HG02870 (cell line): ENCODE data around the gene TUBB2A.
"Not testable (repeated sequence)": the region's sequence is repeated elsewhere in the genome, so short reads cannot be mapped to it uniquely, and the experiment has no call there.

ENCODE experiments used
- ATAC-seq: cut with Tn5 transposase; IDR thresholded peaks from one replicate; pipeline ENCODE4 v1.9.1; 2021; ENCODE audit warnings: mild to moderate bottlenecking, moderate library complexity; ENCODE audit not compliant: unreplicated experiment

Gene TUBB2A

GRCh38 chr6:3156184-3157130 is 887 bp downstream of the TUBB2A start:
- ATAC-seq = peak; percentile 10

GRCh38 chr6:3155416-3155815 is 1.9 kb downstream of the TUBB2A start:
- ATAC-seq = not testable (repeated sequence)

DNA sequence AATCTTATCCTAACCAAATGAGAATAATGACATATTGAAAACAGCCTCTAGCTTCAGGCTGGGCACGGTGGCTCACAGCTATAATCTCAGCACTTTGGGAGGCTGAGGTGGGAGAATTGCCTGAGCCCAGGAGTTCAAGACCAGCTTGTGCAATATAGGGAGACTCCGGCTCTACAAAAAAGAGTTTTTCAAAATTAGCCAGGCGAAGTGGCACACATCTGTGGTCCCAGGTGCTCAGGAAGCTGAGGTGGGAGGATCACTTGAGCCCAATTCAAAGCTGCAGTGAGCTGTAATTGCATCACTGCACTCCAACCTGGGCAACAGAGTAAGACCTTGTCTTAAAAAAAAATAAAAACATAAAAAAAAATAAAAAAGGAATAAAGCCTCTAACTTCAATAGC is 4.7 kb downstream of the TUBB2A start:
- ATAC-seq = no peak

DNA sequence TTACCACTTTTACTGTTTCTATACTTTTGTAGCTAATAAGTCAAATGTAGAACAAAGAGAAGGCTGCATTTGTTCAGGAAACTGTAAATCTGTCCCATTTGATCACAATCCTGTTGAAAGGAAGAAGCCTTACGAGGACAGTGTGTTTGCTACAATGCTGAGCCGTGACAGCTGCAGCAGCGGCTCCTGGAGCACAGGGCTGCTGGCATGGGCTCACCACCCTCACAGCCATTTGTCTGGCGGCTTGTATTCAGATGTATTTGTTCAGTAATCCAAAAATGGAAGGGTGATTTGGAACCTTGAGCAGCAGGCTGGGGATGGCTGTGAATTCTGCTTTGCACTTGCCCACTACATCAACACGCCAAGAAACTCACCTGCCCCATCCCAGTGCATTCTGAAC is 5.7 kb downstream of the TUBB2A start:
- no peak for ATAC-seq

DNA sequence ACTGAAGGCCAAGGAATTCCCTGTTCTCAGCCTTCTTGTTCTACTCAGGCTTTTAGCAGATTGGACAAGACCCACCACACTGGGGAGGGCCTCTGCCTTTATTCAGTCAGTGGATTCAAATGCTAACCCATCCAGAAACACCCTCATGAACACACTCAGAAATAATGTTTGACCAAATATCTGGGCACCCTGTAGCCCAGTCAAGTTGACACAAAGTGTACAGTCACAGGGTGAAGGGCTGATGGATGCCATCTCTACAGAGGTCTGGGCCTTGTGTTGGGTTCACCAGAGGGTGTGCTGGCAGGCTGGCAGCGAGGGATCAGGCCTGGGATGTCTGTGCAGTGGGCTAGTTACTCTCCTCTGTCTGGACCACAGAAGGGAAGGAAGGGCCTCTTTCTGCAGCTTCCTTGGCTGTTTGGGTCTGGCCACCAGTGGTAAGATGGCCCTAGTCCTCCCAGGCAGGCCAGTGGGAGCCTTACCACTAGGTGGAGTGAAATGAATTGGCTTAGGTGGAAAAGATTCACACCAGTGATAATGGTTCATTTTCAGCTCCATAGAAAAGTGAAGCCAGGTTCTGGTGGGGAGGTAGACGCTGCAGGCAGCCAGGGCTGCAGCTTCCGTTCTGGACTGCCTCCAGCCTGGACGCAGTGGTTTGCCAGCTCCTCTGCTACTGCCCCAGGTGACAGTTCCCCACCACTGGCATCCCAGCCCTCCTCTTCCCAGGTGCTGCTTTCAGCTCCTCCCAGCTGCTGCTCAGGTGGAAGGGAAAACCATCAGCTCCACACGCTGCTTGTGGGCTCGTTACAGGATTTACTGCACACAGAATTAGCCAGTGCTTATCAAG is 9.2 kb downstream of the TUBB2A start:
- ATAC-seq = no peak

DNA sequence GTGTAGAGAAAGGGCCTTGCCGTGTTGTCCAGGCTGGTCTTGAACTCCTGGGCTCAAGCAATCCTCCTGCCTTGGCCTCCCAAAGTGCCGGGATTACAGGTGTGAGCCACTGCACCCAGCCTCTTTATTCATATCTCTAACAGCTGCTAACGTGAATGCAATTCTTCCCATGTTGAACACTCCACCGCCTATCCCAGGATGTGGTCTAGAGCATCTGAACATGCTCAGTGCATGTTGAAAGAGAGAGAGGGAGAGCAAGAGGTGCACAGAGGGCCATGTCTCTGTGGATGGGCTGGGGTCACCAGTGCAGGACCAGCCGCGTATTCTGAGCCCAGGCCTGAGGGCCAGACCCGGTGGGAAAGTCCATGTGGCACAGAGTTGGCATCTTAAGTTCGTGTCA is 12.8 kb downstream of the TUBB2A start:
- ATAC-seq = no peak

- ATAC-seq = no peak
Measured at GRCh38 chr6:3143158-3143557, 14.2 kb downstream of the TUBB2A start.

DNA sequence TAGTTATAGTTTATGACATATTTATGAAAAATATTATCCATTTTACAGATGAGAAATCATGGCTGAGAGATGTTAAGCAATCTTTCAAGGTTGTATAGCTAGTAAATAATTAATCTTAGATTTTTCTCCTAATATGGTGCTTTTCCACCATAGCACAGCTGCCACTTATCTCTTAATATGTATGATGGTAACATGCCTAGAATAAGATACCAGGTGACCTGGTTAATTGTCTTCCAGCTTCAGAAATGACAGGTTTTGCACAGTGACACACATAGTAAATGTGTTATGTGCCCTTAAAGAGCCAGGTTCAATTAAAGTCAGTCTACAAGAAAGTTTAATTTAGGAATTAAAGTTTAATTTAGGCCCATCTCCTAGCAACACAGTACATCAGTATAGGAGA is 14.8 kb downstream of the TUBB2A start:
- ATAC-seq = no peak

GRCh38 chr6:3140201-3140600 is 17.1 kb downstream of the TUBB2A start:
- ATAC-seq = no peak

DNA sequence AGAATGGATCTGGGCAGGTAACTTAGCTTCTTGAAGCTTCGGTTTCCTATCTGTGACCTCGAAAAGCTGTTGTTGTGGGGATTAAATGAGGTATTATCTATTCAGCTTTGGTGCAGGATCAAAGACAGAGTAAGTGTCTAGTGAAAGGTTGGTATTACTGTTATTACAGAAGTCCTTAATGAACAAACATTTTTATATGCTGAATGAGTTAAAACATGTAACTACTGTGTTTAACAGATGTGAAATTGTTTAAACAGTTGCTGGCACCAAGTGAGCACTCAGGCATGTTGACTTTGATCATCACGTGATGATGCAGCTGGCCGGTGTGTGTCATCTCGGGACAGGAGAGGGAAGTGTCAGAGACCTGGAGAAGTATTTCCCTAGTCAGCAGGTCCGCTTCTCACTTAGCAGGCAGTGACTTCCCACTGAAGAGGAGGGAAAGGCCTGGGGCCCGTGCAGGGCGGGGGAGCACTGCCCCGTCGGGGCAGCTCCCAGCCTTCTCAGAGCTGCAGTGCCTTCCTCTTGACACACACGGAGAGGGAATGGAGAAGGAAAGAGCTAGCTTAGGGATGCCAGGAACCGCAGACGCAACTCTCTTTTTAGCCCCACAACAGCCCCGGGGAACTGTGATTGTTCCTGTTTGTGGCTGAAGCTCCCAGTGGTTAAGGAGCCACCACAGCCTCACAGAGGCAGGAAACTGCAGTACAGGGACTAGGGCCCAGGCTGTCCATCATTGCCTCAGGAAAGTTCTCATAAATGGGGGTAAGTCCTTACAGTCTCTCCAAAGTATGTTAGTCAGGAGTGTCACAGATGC is 18.0 kb downstream of the TUBB2A start:
- no peak for ATAC-seq

- ATAC-seq = no peak
Measured at GRCh38 chr6:3138341-3138740, 19.0 kb downstream of the TUBB2A start.

- ATAC-seq = not testable (repeated sequence)
Measured at GRCh38 chr6:3137873-3138272, 19.5 kb downstream of the TUBB2A start.

- ATAC-seq = no peak
Measured at GRCh38 chr6:3137057-3137777, 20.1 kb downstream of the TUBB2A start.

DNA sequence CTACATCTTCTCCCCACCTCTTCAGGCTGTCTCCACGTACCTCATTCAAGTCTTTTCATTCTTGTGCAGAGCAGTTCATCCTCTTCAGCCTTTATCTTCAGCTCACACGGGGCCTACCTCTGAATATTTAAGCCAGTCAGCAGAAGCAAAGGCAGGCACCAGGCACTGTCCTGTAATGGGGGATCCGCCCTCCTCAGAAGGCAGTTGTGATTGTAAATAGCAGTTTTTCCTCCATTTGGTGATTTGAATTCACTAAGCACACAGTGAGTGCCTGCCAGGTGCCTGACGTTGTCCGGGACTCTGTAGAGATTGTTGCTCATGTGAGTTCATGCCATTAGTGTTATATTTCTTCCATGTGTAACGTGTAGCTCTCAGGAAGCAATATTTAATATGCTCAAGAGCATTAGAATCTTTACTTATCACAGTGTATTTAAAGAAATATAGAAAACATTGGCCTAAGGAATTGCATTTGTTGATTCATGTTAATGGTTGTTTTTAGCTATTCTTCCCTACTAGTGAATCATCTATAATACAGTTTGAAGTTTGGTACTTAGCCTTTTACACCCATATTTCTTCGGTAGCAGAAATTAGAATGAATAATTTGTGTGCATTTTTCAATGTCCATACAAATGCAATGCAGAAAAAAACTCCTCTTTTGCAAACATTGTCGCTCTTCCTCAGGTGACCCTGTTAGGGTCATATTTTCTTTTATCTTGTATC is 20.9 kb downstream of the TUBB2A start:
- no peak for ATAC-seq

- ATAC-seq = no peak
Measured at GRCh38 chr6:3135668-3136291, 21.6 kb downstream of the TUBB2A start.

DNA sequence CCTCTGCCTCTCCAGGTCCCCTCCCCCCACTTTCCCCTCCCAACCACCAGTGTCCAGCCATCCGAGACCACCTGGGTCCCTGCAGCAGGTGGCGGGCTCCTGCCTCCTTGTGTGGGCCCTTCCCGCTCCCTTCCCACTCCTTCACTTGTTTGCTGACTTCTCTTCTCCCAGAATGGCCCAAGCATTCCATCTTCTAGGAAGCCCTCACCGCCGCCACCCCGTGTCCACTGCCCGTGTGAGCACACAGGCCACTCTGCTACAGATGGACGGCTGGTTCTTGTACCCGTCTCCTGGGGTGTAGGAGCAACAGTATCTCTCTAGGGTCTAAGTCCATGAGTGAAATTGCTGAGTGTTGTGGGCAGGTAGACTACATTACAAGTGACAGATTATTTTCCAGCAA is 23.8 kb downstream of the TUBB2A start:
- ATAC-seq = no peak

- ATAC-seq = no peak
Measured at GRCh38 chr6:3131695-3132094, 25.6 kb downstream of the TUBB2A start.

DNA sequence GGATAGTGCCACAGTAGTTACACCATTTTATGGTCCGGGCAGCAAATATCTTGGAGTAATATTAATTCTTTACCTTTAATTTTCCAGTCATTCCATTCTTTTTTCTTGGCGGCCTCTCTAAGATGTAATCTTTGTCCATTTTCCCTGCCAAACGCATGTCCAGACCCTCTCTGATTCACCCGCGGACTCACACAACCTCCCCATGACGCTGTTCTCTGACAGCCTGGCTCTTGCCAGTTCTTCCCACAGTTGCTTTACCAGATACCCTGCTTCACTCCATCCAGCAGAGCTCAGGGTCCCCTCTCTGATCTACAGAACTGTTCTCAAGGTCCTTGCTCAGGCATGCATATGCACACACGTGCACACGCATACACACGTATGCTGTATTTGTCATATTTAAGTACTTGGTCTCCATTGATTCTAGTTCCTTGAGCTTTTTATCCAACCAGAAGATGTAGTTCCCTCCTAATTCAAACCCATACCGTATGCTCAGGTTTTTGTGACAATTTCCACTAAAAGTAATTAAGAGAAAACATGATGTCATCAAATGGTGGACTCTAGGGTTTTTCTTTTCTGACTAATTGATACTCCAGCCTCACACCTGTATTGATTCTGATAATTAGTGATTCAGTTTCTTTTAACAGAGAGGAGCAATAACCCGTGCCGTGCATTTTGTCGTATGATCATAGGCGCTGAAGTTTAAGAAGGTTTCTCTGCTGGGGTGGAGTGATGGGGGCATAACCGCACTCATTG is 28.8 kb downstream of the TUBB2A start:
- no peak for ATAC-seq

- ATAC-seq = no peak
Measured at GRCh38 chr6:3125815-3126214, 31.5 kb downstream of the TUBB2A start.
